CD4-positive, alpha-beta T cell treated with Interleukin-12 subunit alpha and Interleukin-12 subunit beta, for 1 hour (primary cell): ENCODE results near the gene PLXNA4.
A peak's percentile ranks its signal among the peaks of the same experiment; 100 is the strongest.
"Not testable (repeated sequence)": the region's sequence is repeated elsewhere in the genome, so short reads cannot be mapped to it uniquely, and the experiment has no call there.

Experiments
- DNase-seq: peaks from one replicate; pipeline ENCODE4 v3.0.0-alpha.2; 2020

PLXNA4 gene

DNA sequence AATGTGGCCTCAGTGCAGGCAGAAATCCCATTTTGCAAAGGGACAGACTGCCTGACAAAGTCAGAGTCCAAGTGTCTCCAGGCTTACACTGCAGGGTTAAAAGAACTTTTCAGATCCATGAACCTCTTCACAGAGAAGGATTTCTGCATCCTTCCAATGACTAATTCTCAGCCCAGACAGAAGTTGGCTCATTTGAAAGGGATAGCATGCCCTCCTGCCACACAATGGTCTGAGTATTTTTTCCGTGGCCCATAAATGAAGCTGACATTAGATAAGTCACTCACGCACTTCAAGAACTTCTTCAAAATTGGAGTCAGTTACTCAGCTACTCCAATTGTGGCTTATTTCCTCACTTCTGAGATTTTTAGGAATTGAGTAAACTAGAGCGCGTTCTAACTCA is 170.2 kb downstream of the PLXNA4 start:
- DNase-seq = no peak

DNA sequence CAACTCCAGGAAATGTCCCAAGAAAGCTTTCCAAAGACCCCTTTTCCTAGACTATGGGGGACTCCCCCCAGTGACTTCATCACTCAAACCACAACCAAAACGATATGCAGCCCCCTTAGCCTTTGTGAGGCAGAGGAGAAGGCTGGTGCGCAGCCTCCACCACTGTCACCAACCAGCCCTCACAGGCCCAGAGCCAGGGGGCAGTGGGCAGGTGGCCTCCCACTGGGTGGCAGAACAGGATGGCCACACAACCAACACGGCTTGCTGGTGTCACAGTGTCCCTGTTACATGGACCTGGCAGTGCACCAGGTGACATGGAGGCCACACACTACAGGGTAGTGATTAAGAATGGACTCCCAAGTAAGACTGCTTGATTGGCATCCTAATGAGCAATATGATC is 172.0 kb downstream of the PLXNA4 start:
- DNase-seq = no peak

DNA sequence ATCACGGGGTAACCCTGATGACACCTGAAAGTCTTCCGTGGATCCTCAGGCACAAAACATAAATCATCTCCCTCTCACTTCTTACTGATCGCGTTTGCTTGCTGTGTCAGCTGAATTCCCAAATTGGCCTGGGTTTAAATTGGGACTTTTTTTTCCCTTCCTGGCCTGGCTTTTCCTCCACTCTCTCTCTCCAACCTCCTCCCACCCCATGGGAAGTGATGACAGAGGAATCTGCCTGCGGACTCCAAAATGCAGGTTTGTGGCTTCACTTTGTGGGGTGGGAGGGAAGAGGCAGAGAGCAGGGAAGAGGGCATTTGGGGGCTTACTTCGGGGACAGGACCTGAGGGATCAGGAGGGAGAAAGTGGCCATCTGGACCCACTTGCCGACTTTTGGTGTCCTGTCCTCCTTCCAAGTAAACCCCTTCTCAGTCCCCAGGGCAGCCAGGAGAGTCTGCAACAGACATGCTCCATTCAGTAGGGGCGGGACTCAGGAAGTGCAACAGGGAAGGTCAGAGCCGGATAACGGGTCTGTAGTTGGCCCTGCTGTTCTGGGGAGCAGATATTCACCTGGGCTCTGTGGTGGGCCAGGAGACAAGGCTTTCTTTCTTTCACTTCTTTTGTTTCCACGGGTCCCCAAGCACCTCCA is 172.7 kb downstream of the PLXNA4 start:
- DNase-seq = no peak

DNA sequence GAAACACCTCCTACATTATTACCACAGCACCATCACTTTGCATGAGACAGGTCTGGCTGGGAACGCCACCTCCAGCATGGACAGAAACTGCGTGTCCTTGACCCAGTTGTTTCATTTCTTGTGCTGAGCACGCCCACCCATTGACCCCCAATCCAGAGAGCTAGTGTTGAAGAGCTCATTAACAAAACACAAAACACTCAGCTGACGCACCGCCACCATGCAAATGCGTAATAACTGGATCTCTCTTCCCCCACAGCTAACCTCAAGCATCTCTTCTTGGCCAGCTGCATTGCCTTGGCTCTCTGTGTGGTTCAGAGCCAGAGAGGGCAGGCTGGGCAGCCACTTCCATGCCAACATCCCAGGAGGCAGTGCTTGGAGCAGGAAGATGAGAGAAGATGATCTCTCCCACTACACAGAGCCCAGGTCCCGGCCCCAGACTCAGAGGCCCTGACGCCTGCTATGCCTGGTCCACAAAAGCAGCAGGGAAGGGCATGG is 173.5 kb downstream of the PLXNA4 start:
- no peak for DNase-seq

DNA sequence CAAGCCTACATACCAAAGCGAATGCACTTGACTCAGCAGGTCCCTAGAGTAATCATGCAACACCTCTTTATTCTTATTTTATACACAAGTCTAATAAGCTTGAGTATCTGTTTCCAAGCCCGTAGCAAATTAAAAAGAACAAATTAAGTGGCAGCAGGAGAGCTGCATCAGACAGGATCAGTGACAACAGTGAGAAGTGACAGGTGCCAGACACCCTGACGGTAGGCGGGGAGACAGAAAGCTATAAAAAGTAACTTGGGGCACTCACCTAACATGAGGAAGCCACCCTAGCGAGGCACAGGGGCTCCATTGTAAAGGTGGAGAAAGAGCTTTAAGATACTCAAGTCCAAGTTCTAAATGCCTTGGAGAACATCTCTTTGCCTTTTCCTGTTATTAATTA is 174.2 kb downstream of the PLXNA4 start:
- DNase-seq = no peak

DNA sequence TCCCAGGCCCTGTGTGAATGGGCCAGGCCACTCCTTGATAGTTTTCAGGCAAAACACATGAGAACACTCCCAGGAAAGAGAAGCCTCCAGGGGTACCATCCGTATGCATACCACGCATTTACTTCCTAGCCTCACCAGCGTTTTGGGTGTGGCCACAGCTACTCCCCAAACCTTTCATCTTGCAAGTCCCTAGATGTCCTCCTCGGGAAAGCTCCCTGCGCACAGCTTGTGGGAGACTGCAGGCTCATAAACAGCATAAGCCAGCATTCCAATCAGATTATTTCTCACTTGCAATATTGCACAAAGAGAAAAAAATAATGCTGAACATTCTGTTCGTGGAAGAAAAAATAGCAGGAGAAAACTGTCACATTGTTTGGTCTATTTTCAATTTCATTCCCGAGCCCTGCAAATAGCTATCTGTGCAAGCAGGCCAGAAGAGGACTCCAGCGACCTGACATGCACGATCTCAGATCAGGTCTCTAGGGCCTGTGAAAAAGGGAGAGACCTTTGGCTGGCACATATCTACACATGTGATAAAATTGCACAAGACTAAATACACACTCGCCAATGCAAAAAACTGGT is 175.6 kb downstream of the PLXNA4 start:
- no peak for DNase-seq

DNA sequence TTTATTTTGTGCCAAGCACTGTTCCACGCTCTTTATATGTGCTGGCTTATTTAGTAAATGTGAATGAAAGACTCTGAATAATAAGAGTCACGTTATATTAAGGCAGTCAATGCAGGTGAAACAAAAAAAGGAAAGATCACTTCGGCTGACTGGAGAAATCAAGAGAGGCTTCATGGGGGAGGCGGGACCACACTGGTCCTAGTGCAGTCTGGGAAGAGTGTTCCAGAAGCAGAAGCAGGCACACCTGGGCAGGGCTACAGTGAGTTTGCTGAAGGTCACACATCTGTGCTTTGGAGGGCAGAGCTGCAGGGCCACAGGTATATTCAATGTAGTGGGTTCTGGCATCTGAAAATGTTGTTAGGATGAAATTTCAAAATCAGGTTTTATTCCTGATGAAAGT is 176.9 kb downstream of the PLXNA4 start:
- no peak for DNase-seq

DNA sequence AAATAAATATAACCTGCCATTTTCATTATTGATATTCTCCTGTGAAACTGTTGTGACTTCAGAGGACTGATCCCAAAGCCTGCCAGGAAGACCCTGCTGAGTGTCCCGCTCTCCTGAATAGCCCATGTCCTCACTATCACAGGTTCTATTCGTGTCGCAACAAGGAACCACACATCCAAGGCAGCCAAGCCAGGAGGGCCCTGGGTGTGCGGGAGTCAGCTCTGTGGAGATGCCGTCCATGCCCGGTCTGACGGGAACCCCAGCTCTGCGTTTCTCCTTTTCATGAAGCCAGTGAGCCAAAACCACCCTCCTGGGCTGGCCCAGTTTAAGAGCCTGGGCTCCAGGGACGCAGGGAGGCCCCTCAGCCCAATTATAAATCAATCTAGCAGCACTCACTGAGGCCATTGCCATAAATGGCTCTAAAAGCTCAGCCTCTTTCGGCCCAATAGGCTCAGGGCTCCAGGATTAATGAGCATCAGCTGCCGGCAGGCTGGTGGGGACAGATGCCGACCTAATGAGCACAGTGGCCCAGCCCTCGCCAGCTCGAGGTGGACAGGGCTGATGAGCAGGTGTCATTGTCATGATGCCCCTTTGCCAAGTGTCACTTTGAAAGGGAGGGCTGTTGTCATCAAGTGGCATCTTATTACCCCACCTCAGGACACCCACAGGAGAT is 177.9 kb downstream of the PLXNA4 start:
- no peak for DNase-seq

DNA sequence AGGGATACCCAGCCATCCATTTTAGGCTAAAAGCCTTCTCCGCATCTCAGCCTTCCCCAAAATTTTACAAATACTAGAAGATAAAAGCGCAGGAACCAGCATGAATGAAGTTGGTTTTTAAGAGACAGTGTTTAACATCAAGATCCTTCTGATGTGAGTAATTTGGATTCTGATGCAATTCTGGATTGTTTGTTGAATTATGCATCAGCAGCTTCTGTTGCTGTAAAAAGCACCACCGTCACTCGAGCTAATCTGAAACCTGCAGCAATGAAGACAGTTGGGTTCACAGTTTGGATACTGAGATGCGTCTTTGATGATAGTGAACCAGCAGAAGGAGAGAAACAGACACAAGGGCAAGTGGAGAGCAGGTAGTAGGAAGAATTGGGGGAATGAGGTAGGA is 179.2 kb downstream of the PLXNA4 start:
- DNase-seq = no peak

DNA sequence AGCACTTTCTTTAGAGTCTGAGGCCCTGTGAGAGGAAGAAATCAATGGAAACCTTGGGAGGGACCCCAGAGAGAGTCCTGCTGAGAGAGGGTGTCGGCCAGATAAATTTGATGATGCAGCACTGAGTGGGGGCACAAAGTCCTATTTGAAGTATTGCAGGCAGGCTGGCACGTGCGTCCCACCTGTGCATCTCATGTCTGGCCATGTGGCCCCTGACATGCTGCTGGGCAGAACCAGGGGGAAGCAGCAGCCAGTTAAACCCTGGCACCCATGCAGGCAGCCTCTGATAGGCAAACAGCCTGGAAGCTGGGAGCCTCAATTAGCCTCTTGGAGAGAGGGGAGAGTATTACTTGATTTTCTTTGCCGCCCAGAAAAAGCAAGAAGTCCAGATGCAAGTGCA is 180.9 kb downstream of the PLXNA4 start:
- no peak for DNase-seq

DNA sequence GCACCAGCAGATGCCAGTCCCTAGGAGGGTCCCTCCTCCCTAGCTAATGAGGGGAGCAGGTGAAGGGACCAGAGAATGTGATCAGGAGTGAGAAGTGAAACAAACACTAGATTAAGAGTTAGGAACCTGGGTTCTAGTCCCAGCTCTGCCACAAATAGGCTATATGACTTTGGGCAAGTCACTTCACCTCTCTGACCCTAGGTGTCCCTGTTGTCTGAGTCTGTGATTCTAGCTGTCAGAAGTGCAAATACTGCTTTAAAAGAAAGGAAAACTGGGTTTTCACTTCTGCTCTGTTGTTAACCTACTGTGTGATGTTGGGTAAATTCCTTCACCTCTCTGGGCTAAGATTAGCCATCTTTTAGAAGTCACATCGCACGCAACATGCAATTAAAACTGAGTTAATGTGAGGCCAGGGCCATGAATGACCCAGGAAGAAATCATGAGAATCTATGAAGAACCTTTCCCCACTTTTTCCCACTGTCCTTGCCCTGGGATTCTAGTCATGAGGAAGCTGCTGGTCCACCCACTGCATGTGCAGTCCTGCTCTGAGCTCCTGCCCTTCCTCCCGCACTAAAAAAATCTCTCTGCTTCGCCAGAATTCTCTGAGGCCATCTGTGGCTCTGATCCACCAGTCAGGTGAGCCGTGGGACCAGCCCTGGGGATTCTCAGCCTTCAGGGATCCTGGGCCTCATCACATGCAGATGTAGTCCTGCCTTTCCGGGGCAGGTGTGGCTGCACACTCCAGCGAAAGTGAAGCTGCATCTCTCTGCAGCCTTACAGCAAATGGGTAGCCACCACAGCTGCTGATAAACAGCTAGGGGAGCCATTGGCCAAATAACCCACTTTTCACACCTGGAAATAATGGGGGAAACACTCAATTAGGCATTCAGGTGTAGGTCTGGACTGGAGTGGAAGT is 181.7 kb downstream of the PLXNA4 start:
- DNase-seq = peak; percentile 58

DNA sequence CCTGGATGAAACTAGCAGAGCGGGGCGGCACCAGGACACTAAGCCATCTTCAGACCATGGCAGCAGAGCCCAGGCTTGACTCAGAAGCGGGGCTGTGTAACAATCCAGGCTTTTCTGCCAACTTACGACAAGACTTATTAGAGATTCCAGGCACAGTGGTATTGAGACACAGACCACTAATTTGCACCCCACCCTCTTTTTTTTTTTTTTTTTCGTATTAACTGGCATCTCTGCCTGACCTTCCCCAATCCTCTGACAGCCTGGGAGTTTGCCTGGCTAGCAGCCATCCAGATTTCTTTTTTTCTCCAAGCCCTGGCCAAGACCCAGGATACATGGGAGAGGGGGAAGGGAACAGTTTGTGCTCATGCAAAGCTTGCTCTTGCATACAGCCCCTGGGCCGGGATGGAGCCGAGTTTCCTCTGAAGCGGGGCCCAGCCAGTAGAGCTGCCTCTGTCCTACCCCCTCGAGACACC is 182.4 kb downstream of the PLXNA4 start:
- no peak for DNase-seq

DNA sequence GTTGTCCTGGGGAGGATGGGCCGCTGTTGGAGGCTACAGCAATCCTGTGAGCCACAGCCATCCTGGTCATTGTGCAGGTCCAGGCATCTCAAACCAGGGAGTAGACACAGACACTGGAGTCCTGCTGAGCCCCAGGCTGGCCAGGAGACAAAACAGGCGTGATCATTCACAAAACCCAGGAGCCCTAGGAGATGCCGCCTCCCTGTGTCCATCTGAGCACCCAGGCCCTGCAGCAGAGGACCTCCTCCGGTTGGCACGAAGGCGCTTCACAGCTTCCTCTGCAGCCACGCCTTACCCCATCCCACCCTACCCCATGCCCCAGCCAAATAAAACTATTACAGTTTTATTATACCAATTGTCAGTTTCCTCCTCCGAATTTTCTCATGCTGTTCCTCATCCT is 183.6 kb downstream of the PLXNA4 start:
- DNase-seq = no peak

DNA sequence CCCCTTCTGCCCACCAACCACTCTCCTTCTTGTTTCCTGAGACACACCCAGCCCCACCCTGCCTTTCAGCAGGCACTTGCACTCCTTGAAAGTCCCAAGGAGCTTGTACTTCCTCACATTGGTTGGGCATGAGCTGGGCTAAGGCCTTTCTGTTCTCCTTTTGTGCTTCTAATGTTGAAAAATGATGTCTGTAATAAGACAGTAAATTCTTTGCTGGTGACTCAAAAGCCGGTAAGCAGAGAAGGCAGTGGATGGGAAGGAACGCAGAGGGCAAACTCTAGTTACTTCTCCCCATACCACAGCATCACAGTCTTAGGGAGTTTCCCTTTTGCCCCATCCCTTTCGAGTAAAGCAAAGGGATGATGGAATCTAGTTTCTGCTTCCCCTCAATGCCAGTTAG is 185.6 kb downstream of the PLXNA4 start:
- peak; percentile 6 for DNase-seq

DNA sequence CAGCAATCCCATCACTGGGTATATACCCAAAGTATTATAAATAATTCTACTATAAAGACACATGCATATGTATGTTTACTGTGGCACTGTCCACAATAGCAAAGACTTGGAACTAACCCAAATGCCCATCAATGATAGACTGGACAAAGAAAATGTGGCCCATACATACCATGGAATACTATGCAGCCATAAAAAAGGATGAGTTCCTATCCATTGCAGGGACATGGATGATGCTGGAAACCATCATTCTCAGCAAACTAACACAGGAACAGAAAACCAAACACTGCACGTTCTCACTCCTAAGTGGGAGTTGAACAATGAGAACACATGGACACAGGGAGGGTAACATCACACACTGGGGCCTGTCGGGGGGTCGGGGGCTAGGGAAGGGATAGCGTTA is 186.2 kb downstream of the PLXNA4 start:
- not testable (repeated sequence) for DNase-seq

DNA sequence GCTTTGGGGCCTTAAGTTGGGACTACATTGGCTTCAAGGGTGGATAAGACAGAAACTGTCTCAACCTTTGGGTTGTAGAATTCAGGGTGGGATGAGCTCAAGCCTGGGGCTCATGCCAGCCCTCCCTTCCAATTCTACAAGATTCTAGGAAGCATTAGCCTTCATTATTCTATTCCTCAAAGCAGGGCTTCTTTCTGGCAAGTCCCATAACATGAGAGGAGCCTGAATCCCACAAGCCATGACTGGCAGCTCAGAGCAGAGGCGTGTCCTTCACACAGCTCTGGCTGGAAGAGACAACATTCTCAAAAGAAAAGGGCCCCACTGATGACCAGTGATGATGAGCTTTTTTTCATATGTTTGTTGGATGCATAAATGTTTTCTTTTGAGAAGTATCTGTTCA is 187.6 kb downstream of the PLXNA4 start:
- DNase-seq = no peak

DNA sequence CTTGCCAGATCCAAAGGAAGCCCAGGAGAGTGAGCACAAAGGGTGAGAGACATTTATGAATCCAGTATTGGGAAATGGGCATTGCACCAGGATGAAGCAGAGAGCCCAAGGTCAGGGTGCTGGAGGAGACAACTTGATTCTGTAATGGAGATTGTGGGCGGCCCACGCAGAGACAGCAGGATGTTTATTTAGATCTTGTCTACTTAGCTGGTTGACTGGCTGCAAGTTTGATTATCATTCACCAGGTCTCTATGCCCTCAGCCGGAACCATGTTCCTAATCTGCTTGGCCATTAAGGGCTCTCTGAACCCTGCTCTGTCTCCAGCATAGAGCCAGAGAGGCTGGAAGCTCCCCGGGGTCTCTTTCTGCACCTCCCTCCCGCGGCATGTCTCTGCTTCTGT is 188.7 kb downstream of the PLXNA4 start:
- no peak for DNase-seq

DNA sequence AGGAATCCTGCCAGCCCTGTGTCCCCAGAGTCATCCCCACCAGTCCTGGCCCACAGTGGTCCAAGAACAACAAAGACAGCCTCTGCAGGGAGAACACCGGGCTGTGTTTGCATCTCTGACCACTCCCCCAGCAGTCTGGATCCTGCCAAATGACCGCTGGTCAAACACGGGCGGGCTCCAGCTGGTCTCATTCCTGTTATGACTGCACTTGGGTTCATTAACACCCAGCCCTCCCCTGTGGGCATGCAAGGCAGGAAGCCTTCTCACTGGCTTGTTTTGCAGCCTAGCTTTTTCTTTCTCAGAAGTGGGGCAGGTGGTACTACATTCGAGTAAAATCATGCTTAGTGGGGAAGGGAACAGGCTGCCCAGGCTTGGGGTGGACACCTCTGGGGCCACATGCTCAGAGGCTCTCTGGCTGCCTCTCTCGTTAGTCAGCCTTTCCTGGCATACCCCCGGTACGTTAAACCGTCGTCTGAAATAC is 190.0 kb downstream of the PLXNA4 start:
- no peak for DNase-seq

DNA sequence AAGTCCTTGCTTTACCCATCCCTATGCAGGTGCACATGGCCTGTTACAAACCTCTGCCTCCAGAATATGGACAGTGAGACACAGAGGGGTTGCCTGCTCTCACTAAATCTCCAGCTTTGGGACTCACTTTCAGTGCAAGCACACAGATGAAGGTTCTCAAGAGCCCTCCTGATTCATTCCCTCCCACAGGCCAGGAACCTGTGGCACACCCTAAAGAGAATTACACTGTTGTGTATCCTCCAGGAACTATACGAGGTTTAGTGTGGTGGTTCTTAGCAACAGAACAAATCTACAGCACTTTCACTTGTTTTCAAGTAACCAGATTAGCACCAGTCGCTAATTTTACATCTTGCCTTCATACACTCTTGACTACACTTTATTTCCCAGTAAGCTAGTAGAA is 192.3 kb downstream of the PLXNA4 start:
- DNase-seq = no peak

DNA sequence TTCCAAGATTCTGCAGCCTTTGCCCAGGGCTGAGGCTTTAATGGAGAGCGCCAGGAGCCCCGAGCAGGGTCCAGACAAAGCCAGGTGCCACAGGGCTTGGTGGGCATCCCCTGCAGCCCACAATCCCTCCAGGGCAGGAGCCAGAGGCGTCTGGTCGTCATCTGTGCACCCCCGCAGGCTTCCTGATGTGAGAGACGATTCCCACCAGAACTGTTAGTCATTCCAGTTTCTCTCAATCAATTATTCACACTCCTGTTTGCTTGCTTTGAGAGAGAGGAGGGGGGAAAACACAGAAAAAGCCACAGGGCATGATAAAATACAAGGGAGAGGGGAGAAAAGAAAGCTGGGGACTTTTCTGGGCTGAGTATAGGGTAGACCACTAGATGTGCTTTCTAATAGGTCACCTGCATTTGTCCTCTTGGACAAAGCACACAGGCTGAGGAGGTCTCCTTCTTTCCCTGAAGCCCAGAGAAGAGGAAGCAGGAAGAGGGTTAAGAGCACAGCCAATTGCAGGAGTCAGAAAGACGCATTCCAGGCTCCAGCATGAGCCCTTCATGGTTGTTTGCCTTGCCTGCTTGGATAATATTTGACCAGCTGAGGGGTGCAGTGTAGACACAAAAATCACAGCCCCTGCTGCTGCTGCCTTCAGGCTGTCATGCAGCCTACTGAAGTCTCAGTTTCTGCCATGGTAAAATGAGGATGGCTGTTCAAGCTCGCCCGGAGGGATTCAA is 194.4 kb downstream of the PLXNA4 start:
- no peak for DNase-seq

DNA sequence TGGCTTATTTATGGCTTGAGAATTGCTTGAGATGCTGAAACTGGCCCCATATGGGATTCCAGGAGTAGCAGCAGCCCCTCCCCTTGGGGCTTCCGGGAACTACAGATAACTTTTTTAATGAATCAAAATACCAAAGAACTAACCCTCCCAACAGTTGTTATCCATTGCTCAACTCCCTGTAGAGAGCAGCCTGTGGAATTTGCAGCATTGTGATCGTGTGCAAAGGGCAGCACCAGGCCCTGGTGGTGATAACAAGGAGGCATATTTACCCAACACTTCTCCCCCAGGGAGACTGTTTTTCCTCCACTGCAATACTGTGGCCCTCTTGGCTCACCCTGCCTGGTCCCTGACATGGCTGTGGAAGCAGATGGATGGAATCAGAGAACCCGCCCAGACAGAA is 196.2 kb downstream of the PLXNA4 start:
- no peak for DNase-seq

DNA sequence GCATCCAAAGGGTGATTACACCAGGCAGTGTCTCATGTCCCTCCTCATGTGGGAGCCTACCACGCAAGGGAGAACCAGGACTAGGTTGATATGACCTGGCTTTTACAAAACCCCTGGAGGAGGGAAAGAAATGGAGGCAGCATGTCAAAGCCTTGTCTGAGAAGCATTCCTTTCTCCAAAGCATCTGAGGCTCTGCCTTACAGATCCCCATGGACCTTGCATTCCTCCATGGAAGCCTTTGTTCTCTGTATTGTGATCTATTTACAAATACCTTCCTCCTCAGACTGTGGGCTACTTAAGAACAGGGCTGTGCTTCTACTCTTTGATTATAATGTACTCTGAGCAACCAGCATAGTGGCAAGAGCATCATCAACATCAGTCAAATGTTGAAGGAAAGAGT is 197.0 kb downstream of the PLXNA4 start:
- no peak for DNase-seq
